IPS-18a (cell line): ENCODE data around the gene BIRC6.
"Not testable (repeated sequence)": the region's sequence is repeated elsewhere in the genome, so short reads cannot be mapped to it uniquely, and the experiment has no call there.

Source experiments
- H3K27ac ChIP-seq: one replicate; pipeline ENCODE4 v1.5.1; 2013; ENCODE audit warnings: low read length
- H3K27me3 ChIP-seq: one replicate; pipeline ENCODE4 v1.6.1; 2013; ENCODE audit warnings: mild to moderate bottlenecking, low read length; ENCODE audit not compliant: control insufficient read depth, insufficient read depth
- H3K36me3 ChIP-seq: one replicate; pipeline ENCODE4 v1.6.1; 2013; ENCODE audit warnings: low read depth, low read length; ENCODE audit not compliant: control insufficient read depth
- H3K4me1 ChIP-seq: one replicate; pipeline ENCODE4 v1.6.1; 2013; ENCODE audit warnings: low read depth, low read length; ENCODE audit not compliant: control insufficient read depth
- H3K4me3 ChIP-seq: one replicate; pipeline ENCODE4 v1.5.1; 2013; ENCODE audit warnings: low read length
- H3K9ac ChIP-seq: one replicate; pipeline ENCODE4 v1.6.1; 2013; ENCODE audit warnings: mild to moderate bottlenecking, low read length, moderate library complexity
- H3K9me3 ChIP-seq: one replicate; pipeline ENCODE4 v1.6.1; 2013; ENCODE audit warnings: low read depth, low read length; ENCODE audit not compliant: control insufficient read depth

BIRC6 gene

GRCh38 chr2:32514946-32515345 lies 158.1 kb downstream of the BIRC6 start:
- Histone ChIP-seq H3K9ac (no peak overlapping the region), H3K27ac (no peak overlapping the region), H3K27me3 (no peaks in the 10 kb centered on the region), H3K4me3 (no peak overlapping the region), H3K9me3 (no peaks in the 10 kb centered on the region), H3K36me3 (peaks cover 52% of the 10 kb centered on the region), H3K4me1 (no peaks in the 10 kb centered on the region)

- no peak overlapping the region for H3K4me3 ChIP-seq
- H3K27me3 ChIP-seq: no peaks in the 10 kb centered on the region
- H3K9ac ChIP-seq: no peak overlapping the region
- H3K4me1 ChIP-seq: no peaks in the 10 kb centered on the region
- no peaks in the 10 kb centered on the region for H3K9me3 ChIP-seq
- H3K36me3 ChIP-seq: peaks cover 52% of the 10 kb centered on the region
- no peak overlapping the region for H3K27ac ChIP-seq
These were observed 159.7 kb downstream of the BIRC6 start for GRCh38 chr2:32516567-32516966.

- H3K4me3 ChIP-seq: no peak overlapping the region
- H3K4me1 ChIP-seq: no peaks in the 10 kb centered on the region
- H3K27ac ChIP-seq: no peak overlapping the region
- H3K36me3 ChIP-seq: peaks cover 60% of the 10 kb centered on the region
- no peaks in the 10 kb centered on the region for H3K27me3 ChIP-seq
- no peaks in the 10 kb centered on the region for H3K9me3 ChIP-seq
- no peak overlapping the region for H3K9ac ChIP-seq
These were observed 165.9 kb downstream of the BIRC6 start for GRCh38 chr2:32522770-32523169.

- peaks cover 51% of the 10 kb centered on the region for H3K36me3 ChIP-seq
- no peaks in the 10 kb centered on the region for H3K27me3 ChIP-seq
- H3K4me1 ChIP-seq: no peaks in the 10 kb centered on the region
- H3K4me3 ChIP-seq: no peak overlapping the region
- no peak overlapping the region for H3K27ac ChIP-seq
- no peaks in the 10 kb centered on the region for H3K9me3 ChIP-seq
- H3K9ac ChIP-seq: no peak overlapping the region
These were observed 166.9 kb downstream of the BIRC6 start for GRCh38 chr2:32523686-32524085.

- Histone ChIP-seq H3K4me3 (no peak overlapping the region), H3K27me3 (no peaks in the 10 kb centered on the region), H3K36me3 (peaks cover 14% of the 10 kb centered on the region), H3K4me1 (no peaks in the 10 kb centered on the region), H3K9me3 (no peaks in the 10 kb centered on the region), H3K27ac (no peak overlapping the region), H3K9ac (no peak overlapping the region)
These were observed 175.5 kb downstream of the BIRC6 start for GRCh38 chr2:32532341-32532740.

GRCh38 chr2:32532961-32533360 lies 176.1 kb downstream of the BIRC6 start:
- H3K4me1 ChIP-seq: no peaks in the 10 kb centered on the region
- no peak overlapping the region for H3K27ac ChIP-seq
- H3K27me3 ChIP-seq: no peaks in the 10 kb centered on the region
- H3K9me3 ChIP-seq: no peaks in the 10 kb centered on the region
- H3K36me3 ChIP-seq: peaks cover 10% of the 10 kb centered on the region
- H3K4me3 ChIP-seq: no peak overlapping the region
- H3K9ac ChIP-seq: no peak overlapping the region

GRCh38 chr2:32534831-32535230 lies 178.0 kb downstream of the BIRC6 start:
- Histone ChIP-seq H3K9ac (no peak overlapping the region), H3K4me3 (no peak overlapping the region), H3K4me1 (no peaks in the 10 kb centered on the region), H3K27me3 (no peaks in the 10 kb centered on the region), H3K27ac (no peak overlapping the region), H3K9me3 (no peaks in the 10 kb centered on the region), H3K36me3 (peaks cover 10% of the 10 kb centered on the region)

GRCh38 chr2:32538735-32539134 lies 181.9 kb downstream of the BIRC6 start:
- H3K9ac ChIP-seq: no peak overlapping the region
- no peaks in the 10 kb centered on the region for H3K27me3 ChIP-seq
- H3K4me3 ChIP-seq: no peak overlapping the region
- H3K9me3 ChIP-seq: no peaks in the 10 kb centered on the region
- no peaks in the 10 kb centered on the region for H3K4me1 ChIP-seq
- H3K36me3 ChIP-seq: peaks cover 6% of the 10 kb centered on the region
- no peak overlapping the region for H3K27ac ChIP-seq

- H3K27me3 ChIP-seq, H3K27ac ChIP-seq, H3K4me1 ChIP-seq, H3K4me3 ChIP-seq, H3K9ac ChIP-seq, H3K9me3 ChIP-seq, H3K36me3 ChIP-seq: not testable (repeated sequence)
These were observed 195.7 kb downstream of the BIRC6 start for GRCh38 chr2:32552483-32552882.

GRCh38 chr2:32553829-32554432 lies 197.1 kb downstream of the BIRC6 start:
- H3K9ac ChIP-seq: no peak overlapping the region
- H3K27ac ChIP-seq: no peak overlapping the region
- no peaks in the 10 kb centered on the region for H3K27me3 ChIP-seq
- no peak overlapping the region for H3K4me3 ChIP-seq
- H3K9me3 ChIP-seq: no peaks in the 10 kb centered on the region
- no peaks in the 10 kb centered on the region for H3K4me1 ChIP-seq
- H3K36me3 ChIP-seq: peaks cover 3% of the 10 kb centered on the region

GRCh38 chr2:32558492-32558891 lies 201.7 kb downstream of the BIRC6 start:
- Histone ChIP-seq H3K27me3 (no peaks in the 10 kb centered on the region), H3K9ac (no peak overlapping the region), H3K4me1 (no peaks in the 10 kb centered on the region), H3K4me3 (no peak overlapping the region), H3K36me3 (peaks cover 7% of the 10 kb centered on the region), H3K9me3 (no peaks in the 10 kb centered on the region), H3K27ac (no peak overlapping the region)

GRCh38 chr2:32559136-32559535 lies 202.3 kb downstream of the BIRC6 start:
- Histone ChIP-seq H3K27ac (no peak overlapping the region), H3K4me1 (no peaks in the 10 kb centered on the region), H3K9me3 (no peaks in the 10 kb centered on the region), H3K4me3 (no peak overlapping the region), H3K27me3 (no peaks in the 10 kb centered on the region), H3K9ac (no peak overlapping the region), H3K36me3 (peaks cover 7% of the 10 kb centered on the region)
